ENCODE data around the gene AEN.

AEN gene

DNA sequence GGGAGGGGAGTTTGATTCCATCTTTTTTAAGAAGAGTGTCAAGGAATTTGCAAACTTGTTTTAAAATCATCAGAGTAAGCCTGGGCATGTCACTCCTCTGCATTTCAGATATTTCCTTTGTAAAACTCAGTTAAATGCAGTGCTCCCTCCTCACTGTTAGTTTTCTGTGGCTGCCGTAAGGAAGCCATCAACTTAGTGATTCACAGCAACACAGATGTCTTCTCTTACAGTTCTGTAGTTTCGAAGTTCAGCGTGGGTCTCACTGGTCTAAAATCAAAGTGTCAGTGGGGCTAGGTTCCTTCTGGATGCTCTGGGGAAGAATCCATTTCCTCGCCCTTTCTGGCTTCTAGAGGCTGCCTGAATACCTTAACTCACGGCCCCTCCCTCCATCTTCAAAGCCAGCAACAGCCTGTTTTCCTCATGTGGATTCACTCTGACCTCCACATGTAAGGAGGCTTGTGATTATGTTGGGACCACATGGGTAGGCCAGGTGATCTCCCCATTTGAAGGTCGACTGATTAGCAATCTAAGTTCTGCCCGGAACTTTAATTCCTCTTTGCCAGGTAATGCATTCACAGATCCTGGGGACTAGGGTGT lies 30.1 kb downstream of the AEN start:
- TF ChIP-seq, protein P1, sequence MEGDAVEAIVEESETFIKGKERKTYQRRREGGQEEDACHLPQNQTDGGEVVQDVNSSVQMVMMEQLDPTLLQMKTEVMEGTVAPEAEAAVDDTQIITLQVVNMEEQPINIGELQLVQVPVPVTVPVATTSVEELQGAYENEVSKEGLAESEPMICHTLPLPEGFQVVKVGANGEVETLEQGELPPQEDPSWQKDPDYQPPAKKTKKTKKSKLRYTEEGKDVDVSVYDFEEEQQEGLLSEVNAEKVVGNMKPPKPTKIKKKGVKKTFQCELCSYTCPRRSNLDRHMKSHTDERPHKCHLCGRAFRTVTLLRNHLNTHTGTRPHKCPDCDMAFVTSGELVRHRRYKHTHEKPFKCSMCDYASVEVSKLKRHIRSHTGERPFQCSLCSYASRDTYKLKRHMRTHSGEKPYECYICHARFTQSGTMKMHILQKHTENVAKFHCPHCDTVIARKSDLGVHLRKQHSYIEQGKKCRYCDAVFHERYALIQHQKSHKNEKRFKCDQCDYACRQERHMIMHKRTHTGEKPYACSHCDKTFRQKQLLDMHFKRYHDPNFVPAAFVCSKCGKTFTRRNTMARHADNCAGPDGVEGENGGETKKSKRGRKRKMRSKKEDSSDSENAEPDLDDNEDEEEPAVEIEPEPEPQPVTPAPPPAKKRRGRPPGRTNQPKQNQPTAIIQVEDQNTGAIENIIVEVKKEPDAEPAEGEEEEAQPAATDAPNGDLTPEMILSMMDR (IDR thresholded peaks at IDR 0.05; ENCODE audit: low read depth, low read length): no peak
- no peaks in the 10 kb centered on the region for H3K27me3 ChIP-seq (ENCODE audit: insufficient read depth, low read depth, severe bottlenecking)
- DNase-seq: no peak

GRCh38 chr15:88651971-88652370 lies 30.8 kb downstream of the AEN start:
- no peak overlapping the region for H3K27ac ChIP-seq
- H3K9me3 ChIP-seq (ENCODE audit: severe bottlenecking): no peaks in the 10 kb centered on the region
- no peaks in the 10 kb centered on the region for H3K27me3 ChIP-seq (ENCODE audit: insufficient read depth, low read depth, severe bottlenecking)
- H3K36me3 ChIP-seq: no peaks in the 10 kb centered on the region
- DNase-seq: no peak
- TF ChIP-seq, protein P1 (IDR thresholded peaks at IDR 0.05; ENCODE audit: low read depth, low read length): no peak
- H3K4me3 ChIP-seq (ENCODE audit: low read depth, low read length): no peak overlapping the region

More for the DNA sequence above, 30.1 kb downstream of the AEN start:
- Histone ChIP-seq H3K4me3 (ENCODE audit: low read depth, low read length) (no peak overlapping the region), H3K9me3 (ENCODE audit: severe bottlenecking) (no peaks in the 10 kb centered on the region), H3K36me3 (no peaks in the 10 kb centered on the region), H3K27ac (no peak overlapping the region)

- TF ChIP-seq, protein P1 (IDR thresholded peaks at IDR 0.05; ENCODE audit: low read depth, low read length): no peak
- H3K4me3 ChIP-seq (ENCODE audit: low read depth, low read length): no peak overlapping the region
- H3K27ac ChIP-seq: no peak overlapping the region
- no peaks in the 10 kb centered on the region for H3K27me3 ChIP-seq (ENCODE audit: insufficient read depth, low read depth, severe bottlenecking)
- H3K9me3 ChIP-seq (ENCODE audit: severe bottlenecking): no peaks in the 10 kb centered on the region
- no peak for DNase-seq
- no peaks in the 10 kb centered on the region for H3K36me3 ChIP-seq
Observed at GRCh38 chr15:88652456-88653199, 31.5 kb downstream of the AEN start.

GRCh38 chr15:88653200-88654064 lies 32.3 kb downstream of the AEN start:
- Histone ChIP-seq H3K9me3 (ENCODE audit: severe bottlenecking) (no peaks in the 10 kb centered on the region), H3K4me3 (ENCODE audit: low read depth, low read length) (no peak overlapping the region), H3K27ac (no peak overlapping the region), H3K36me3 (no peaks in the 10 kb centered on the region), H3K27me3 (ENCODE audit: insufficient read depth, low read depth, severe bottlenecking) (no peaks in the 10 kb centered on the region)
- TF ChIP-seq, protein P1 (IDR thresholded peaks at IDR 0.05; ENCODE audit: low read depth, low read length): no peak
- no peak for DNase-seq

DNA sequence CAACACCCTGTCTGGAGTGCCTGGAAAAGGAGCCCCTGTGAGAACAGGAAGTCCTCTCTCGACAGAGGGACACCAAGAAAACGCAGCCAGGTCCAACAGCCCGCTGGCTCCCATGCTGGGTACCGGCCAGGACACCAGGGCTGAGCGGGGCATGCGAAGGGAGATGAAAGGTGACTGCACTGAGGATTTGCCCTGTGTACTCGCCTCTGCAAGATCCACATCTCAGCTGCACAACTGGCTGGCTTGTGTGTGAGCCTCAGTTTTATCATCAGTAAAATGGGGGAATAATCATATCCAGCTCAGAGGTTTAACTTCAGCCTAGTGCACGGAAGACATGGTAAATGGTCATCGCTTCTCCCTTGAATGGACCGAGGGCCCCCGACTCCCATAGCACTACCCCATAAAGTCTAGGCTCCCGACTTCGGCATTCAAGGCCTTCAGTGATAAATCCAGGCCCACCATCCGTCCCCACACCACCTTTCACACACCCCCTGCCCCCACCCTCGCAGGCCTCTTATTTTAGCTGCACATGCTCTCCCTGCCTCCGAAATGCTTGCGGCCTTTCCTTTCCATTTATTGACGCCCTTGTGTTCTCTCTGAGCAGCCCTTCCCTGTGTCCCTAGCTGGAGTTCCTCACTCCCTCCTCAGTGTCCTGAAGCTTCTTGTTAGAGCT lies 33.4 kb downstream of the AEN start:
- DNase-seq: no peak
- H3K27me3 ChIP-seq (ENCODE audit: insufficient read depth, low read depth, severe bottlenecking): no peaks in the 10 kb centered on the region
- no peaks in the 10 kb centered on the region for H3K9me3 ChIP-seq (ENCODE audit: severe bottlenecking)
- no peak overlapping the region for H3K27ac ChIP-seq
- TF ChIP-seq, protein P1 (IDR thresholded peaks at IDR 0.05; ENCODE audit: low read depth, low read length): no peak
- no peak overlapping the region for H3K4me3 ChIP-seq (ENCODE audit: low read depth, low read length)
- H3K36me3 ChIP-seq: no peaks in the 10 kb centered on the region

Data from WERI-Rb-1 (cell line).